H54 (cell line): ENCODE data around the gene LYAR.
A peak's percentile ranks its signal among the peaks of the same experiment; 100 is the strongest.
"Not testable (repeated sequence)": the region's sequence is repeated elsewhere in the genome, so short reads cannot be mapped to it uniquely, and the experiment has no call there.

Experiments used
- DNase-seq: peaks from one replicate; pipeline ENCODE4 v3.0.0; 2011; ENCODE audit warnings: low spot score, mixed read lengths; ENCODE audit not compliant: insufficient read length
- FAIRE-seq: peaks from 3 replicates; lab custom pipeline; 2011; peaks lifted over from hg19 to GRCh38; lab: Jason Lieb, UNC
- POLR2A ChIP-seq: IDR thresholded peaks from 2 replicates; pipeline ENCODE4 v1.6.1; 2011; ENCODE audit warnings: low read depth, mild to moderate bottlenecking, low read length

The LYAR gene

GRCh38 chr4:4267981-4268380, 22.0 kb downstream of the LYAR start:
- DNase-seq (no peak), FAIRE-seq (no peak)
- TF ChIP-seq POLR2A = no peak

GRCh38 chr4:4260185-4260751, 29.7 kb downstream of the LYAR start:
- peak; percentile 34 for DNase-seq
- no peak for TF ChIP-seq POLR2A
- peak; percentile 11 for FAIRE-seq

GRCh38 chr4:4259484-4260100, 30.4 kb downstream of the LYAR start:
- FAIRE-seq (no peak), DNase-seq (no peak)
- TF ChIP-seq POLR2A = no peak

GRCh38 chr4:4257705-4258104, 32.2 kb downstream of the LYAR start:
- not testable (repeated sequence) for FAIRE-seq, DNase-seq

- no peak for TF ChIP-seq POLR2A
- FAIRE-seq (no peak), DNase-seq (no peak)
These were observed 33.2 kb downstream of the LYAR start for GRCh38 chr4:4256799-4257198.

GRCh38 chr4:4254666-4255065, 35.3 kb downstream of the LYAR start:
- no peak for FAIRE-seq

GRCh38 chr4:4254199-4254598, 35.8 kb downstream of the LYAR start:
- DNase-seq (no peak), FAIRE-seq (no peak)
- no peak for TF ChIP-seq POLR2A

More at GRCh38 chr4:4254666-4255065, 35.3 kb downstream of the LYAR start:
- no peak for DNase-seq
- TF ChIP-seq POLR2A = no peak

- TF ChIP-seq POLR2A = no peak
- no peak for FAIRE-seq
These were observed 40.1 kb downstream of the LYAR start for GRCh38 chr4:4249866-4250265.

GRCh38 chr4:4249342-4249741, 40.6 kb downstream of the LYAR start:
- DNase-seq, FAIRE-seq: not testable (repeated sequence)

More at GRCh38 chr4:4249866-4250265, 40.1 kb downstream of the LYAR start:
- DNase-seq = no peak

- TF ChIP-seq POLR2A = no peak
- FAIRE-seq (no peak), DNase-seq (no peak)
These were observed 41.1 kb downstream of the LYAR start for GRCh38 chr4:4248885-4249203.

- TF ChIP-seq POLR2A = peak; percentile 89
- peak; percentile 77 for DNase-seq
- no peak for FAIRE-seq
These were observed 41.7 kb downstream of the LYAR start, which contains the start of gene TMEM128 for GRCh38 chr4:4248029-4248884. TMEM128 (minus strand) TSS chr4:4248223; CDS start chr4:4248202, 21 bp downstream.

- no peak for TF ChIP-seq POLR2A
- FAIRE-seq (no peak), DNase-seq (no peak)
These were observed 42.3 kb downstream of the LYAR start for GRCh38 chr4:4247696-4248028.

GRCh38 chr4:4245172-4245571, 44.8 kb downstream of the LYAR start:
- no peak for TF ChIP-seq POLR2A
- no peak for FAIRE-seq

GRCh38 chr4:4239551-4239950, 50.4 kb downstream of the LYAR start:
- not testable (repeated sequence) for DNase-seq, FAIRE-seq

More at GRCh38 chr4:4245172-4245571, 44.8 kb downstream of the LYAR start:
- DNase-seq = no peak
